Mucosa of descending colon (tissue), 3 donors: ENCODE results near the gene DUS1L. TPM values are rescaled to one million over a fixed set of nuclear protein-coding genes. Genes with fewer than 3 reads are reported as not detected.

Experiments used
- ATAC-seq: fragments of 200-7000 bp; cut with Tn5 transposase; one replicate; pipeline ENCODE4 v1.9.1; 2020; ENCODE audit warnings: mild to moderate bottlenecking, moderate library complexity
- DNase-seq, 3 donors: peaks; one replicate each; pipeline ENCODE4 v3.0.0-alpha.2; 2020
- H3K36me3 ChIP-seq: fragments of 200-600 bp; one replicate; pipeline ENCODE4 v1.8.0; 2021; ENCODE audit warnings: low read depth, mild to moderate bottlenecking
- H3K4me1 ChIP-seq: fragments of 200-600 bp; one replicate; pipeline ENCODE4 v1.8.0; 2021; ENCODE audit warnings: low read depth, mild to moderate bottlenecking
- H3K4me3 ChIP-seq: fragments of 200-600 bp; one replicate; pipeline ENCODE4 v1.8.0; 2021; ENCODE audit warnings: mild to moderate bottlenecking
- H3K9me3 ChIP-seq: fragments of 200-600 bp; one replicate; pipeline ENCODE4 v1.8.0; 2021; ENCODE audit warnings: mild to moderate bottlenecking
- intact Hi-C, 2 donors: fragments of 100-400 bp; cut with DNase I in 1 of 2; cut with micrococcal nuclease in 1 of 2; formaldehyde crosslinking; loops; one replicate each; pipeline versions ENCODE4 v1.11.0 to v1.11.1; 2022; cut with DNase I, micrococcal nuclease
- total RNA-seq, 3 donors: library from RNA; stranded (reverse); fragmentation: NEBNext Ultra II Directional in 2 of 3; extraction: Animal tissue kit (Norgen Biotek cat#: 25700) in 2 of 3; gene quantifications; one replicate each; pipeline versions ENCODE4 v1.2.1 to v1.2.4, GENCODE V29; 2021 to 2023
- TF ChIP-seq, protein P1 (sequence below): fragments of 200-600 bp; IDR thresholded peaks from one replicate; pipeline ENCODE4 v1.8.0; 2022; ENCODE audit warnings: antibody characterized with exemption, mild to moderate bottlenecking
- donor health status: DM: no; HTN: no; CAD: no; lungs with moderate emphysema.
- donor health status: DM: no; HTN: no; CAD: no.
- donor health status: DM: no; HTN: yes; CAD: no.

The DUS1L gene
- total RNA-seq, 3 donors from 2014 or later = 99.8 to 143 (median 138) TPM

- no peaks in the 10 kb centered on the region for H3K36me3 ChIP-seq
- intact Hi-C loops = no loop called here
- H3K9me3 ChIP-seq = no peaks in the 10 kb centered on the region
- TF ChIP-seq, protein P1, sequence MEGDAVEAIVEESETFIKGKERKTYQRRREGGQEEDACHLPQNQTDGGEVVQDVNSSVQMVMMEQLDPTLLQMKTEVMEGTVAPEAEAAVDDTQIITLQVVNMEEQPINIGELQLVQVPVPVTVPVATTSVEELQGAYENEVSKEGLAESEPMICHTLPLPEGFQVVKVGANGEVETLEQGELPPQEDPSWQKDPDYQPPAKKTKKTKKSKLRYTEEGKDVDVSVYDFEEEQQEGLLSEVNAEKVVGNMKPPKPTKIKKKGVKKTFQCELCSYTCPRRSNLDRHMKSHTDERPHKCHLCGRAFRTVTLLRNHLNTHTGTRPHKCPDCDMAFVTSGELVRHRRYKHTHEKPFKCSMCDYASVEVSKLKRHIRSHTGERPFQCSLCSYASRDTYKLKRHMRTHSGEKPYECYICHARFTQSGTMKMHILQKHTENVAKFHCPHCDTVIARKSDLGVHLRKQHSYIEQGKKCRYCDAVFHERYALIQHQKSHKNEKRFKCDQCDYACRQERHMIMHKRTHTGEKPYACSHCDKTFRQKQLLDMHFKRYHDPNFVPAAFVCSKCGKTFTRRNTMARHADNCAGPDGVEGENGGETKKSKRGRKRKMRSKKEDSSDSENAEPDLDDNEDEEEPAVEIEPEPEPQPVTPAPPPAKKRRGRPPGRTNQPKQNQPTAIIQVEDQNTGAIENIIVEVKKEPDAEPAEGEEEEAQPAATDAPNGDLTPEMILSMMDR = no peak
- H3K4me1 ChIP-seq = peaks cover 18% of the 10 kb centered on the region
- no peak overlapping the region for H3K4me3 ChIP-seq
- peak in 1 of 3 donors; percentile 37 for DNase-seq
- no peak for ATAC-seq
Measured at GRCh38 chr17:82055023-82055964, 10.3 kb downstream of the DUS1L start.

GRCh38 chr17:82054351-82055022 lies 11.1 kb downstream of the DUS1L start:
- Histone ChIP-seq H3K9me3 (no peaks in the 10 kb centered on the region), H3K4me1 (peaks cover 21% of the 10 kb centered on the region), H3K36me3 (no peaks in the 10 kb centered on the region), H3K4me3 (no peak overlapping the region)
- TF ChIP-seq, protein P1 = no peak
- intact Hi-C loops = no loop called here
- DNase-seq (peak in 2 of 3 donors; percentile 27 to 49), ATAC-seq (no peak)

GRCh38 chr17:82053556-82054263 lies 11.9 kb downstream of the DUS1L start:
- intact Hi-C loops = no loop called here
- Histone ChIP-seq H3K36me3 (no peaks in the 10 kb centered on the region), H3K4me3 (no peak overlapping the region)

DNA sequence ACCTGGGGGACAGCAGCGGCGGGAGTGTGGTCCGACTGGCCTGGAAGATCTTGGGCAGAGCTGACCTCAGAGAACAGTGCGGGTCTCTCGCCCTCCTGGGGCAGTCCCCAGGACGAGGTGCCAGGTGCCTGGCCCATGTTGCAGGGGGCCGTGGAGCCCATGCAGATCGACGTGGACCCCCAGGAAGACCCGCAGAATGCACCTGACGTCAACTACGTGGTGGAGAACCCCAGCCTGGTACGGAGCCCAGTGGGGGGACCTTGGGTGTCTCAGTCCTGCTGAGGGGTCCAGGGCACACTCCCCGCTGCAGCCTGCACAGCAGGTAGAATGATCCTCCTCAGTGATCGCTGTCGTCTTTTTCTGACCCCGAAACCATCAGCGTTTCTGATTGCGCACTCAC lies 12.5 kb downstream of the DUS1L start:
- no peak overlapping the region for H3K4me3 ChIP-seq
- no peaks in the 10 kb centered on the region for H3K36me3 ChIP-seq
- H3K9me3 ChIP-seq = no peaks in the 10 kb centered on the region
- peaks cover 21% of the 10 kb centered on the region for H3K4me1 ChIP-seq
- TF ChIP-seq, protein P1 = no peak
- intact Hi-C loops = no loop called here
- ATAC-seq (no peak), DNase-seq (peak in 1 of 3 donors; percentile 46)

More at GRCh38 chr17:82053556-82054263, 11.9 kb downstream of the DUS1L start:
- no peaks in the 10 kb centered on the region for H3K9me3 ChIP-seq
- ATAC-seq = no peak
- peaks cover 21% of the 10 kb centered on the region for H3K4me1 ChIP-seq
- peak in 2 of 3 donors; percentile 26 to 47 for DNase-seq
- TF ChIP-seq, protein P1 = no peak

- intact Hi-C loops = no loop called here
- peak overlapping the region; percentile 73 for H3K4me3 ChIP-seq
- no peaks in the 10 kb centered on the region for H3K36me3 ChIP-seq
- ATAC-seq (no peak), DNase-seq (no peak)
- TF ChIP-seq, protein P1 = no peak
- no peaks in the 10 kb centered on the region for H3K9me3 ChIP-seq
- H3K4me1 ChIP-seq = peaks cover 21% of the 10 kb centered on the region
Measured at GRCh38 chr17:82052638-82053059, 13.0 kb downstream of the DUS1L start.
